GM21515 (cell line): ENCODE results near the gene PLEKHH1.
"Not testable (repeated sequence)": the region's sequence is repeated elsewhere in the genome, so short reads cannot be mapped to it uniquely, and the experiment has no call there.

Source experiments
- ATAC-seq: cut with Tn5 transposase; IDR thresholded peaks from one replicate; pipeline ENCODE4 v1.9.1; 2021; ENCODE audit not compliant: unreplicated experiment

PLEKHH1 gene

GRCh38 chr14:67529947-67530935, 2.8 kb upstream of the PLEKHH1 start:
- no peak for ATAC-seq

- ATAC-seq, result no peak
Measured at GRCh38 chr14:67532606-67532997, 488 bp upstream of the PLEKHH1 start.

- ATAC-seq, result no peak
Measured at GRCh38 chr14:67533754-67534085, 630 bp downstream of the PLEKHH1 start.

GRCh38 chr14:67536087-67536486, 3.0 kb downstream of the PLEKHH1 start:
- no peak for ATAC-seq

- no peak for ATAC-seq
Measured at GRCh38 chr14:67537736-67538135, 4.6 kb downstream of the PLEKHH1 start.

- ATAC-seq, result no peak
Measured at GRCh38 chr14:67538501-67538900, 5.4 kb downstream of the PLEKHH1 start.

GRCh38 chr14:67539116-67539515, 6.0 kb downstream of the PLEKHH1 start:
- ATAC-seq, result no peak

GRCh38 chr14:67541448-67542387, 8.6 kb downstream of the PLEKHH1 start:
- no peak for ATAC-seq

GRCh38 chr14:67542620-67543019, 9.5 kb downstream of the PLEKHH1 start:
- not testable (repeated sequence) for ATAC-seq

GRCh38 chr14:67544590-67544989, 11.5 kb downstream of the PLEKHH1 start:
- ATAC-seq, result no peak

GRCh38 chr14:67547224-67547780, 14.2 kb downstream of the PLEKHH1 start:
- no peak for ATAC-seq

GRCh38 chr14:67549734-67550133, 16.6 kb downstream of the PLEKHH1 start:
- no peak for ATAC-seq

- ATAC-seq, result no peak
Measured at GRCh38 chr14:67551123-67551522, 18.0 kb downstream of the PLEKHH1 start.

GRCh38 chr14:67551940-67552339, 18.9 kb downstream of the PLEKHH1 start:
- no peak for ATAC-seq

- no peak for ATAC-seq
Measured at GRCh38 chr14:67553547-67553946, 20.5 kb downstream of the PLEKHH1 start.

- ATAC-seq, result no peak
Measured at GRCh38 chr14:67554341-67554740, 21.3 kb downstream of the PLEKHH1 start.

GRCh38 chr14:67555518-67556090, 22.5 kb downstream of the PLEKHH1 start:
- ATAC-seq, result no peak

- no peak for ATAC-seq
Measured at GRCh38 chr14:67556671-67557070, 23.6 kb downstream of the PLEKHH1 start.

GRCh38 chr14:67557118-67557517, 24.0 kb downstream of the PLEKHH1 start:
- no peak for ATAC-seq

- ATAC-seq, result no peak
Measured at GRCh38 chr14:67557656-67558055, 24.6 kb downstream of the PLEKHH1 start.

- no peak for ATAC-seq
Measured at GRCh38 chr14:67559639-67560038, 26.5 kb downstream of the PLEKHH1 start.
